Measurements from ENCODE around the gene ACSBG1.

Gene ACSBG1

GRCh38 chr15:78272776-78273175, 38.4 kb upstream of the ACSBG1 start:
- ChIA-PET CTCF (no interaction called here), POLR2A (ENCODE audit: low non-redundant PET) (no interaction called here)
- H3K27ac ChIP-seq: no peak overlapping the region
- no peak for DNase-seq (ENCODE audit: low spot score)
- no peak for TF ChIP-seq CTCF (conservative IDR thresholded peaks at IDR 0.05; ENCODE audit: low read depth)

- ChIA-PET POLR2A (ENCODE audit: low non-redundant PET) (no interaction called here), CTCF (interaction anchor here (1.4 kb wide), 1 partner anchor 164 kb away, joined by 6 read pairs; no protein-coding TSS in a partner anchor)
- DNase-seq (ENCODE audit: low spot score): no peak
- TF ChIP-seq CTCF (conservative IDR thresholded peaks at IDR 0.05; ENCODE audit: low read depth): no peak
- no peak overlapping the region for H3K27ac ChIP-seq
Measured at GRCh38 chr15:78272316-78272715, 38.0 kb upstream of the ACSBG1 start.

GRCh38 chr15:78266806-78267205, 32.4 kb upstream of the ACSBG1 start:
- ChIA-PET POLR2A (ENCODE audit: low non-redundant PET) (no interaction called here), CTCF (interaction anchor here (0.6 kb wide), 1 partner anchor 11 kb away, joined by 3 read pairs; no protein-coding TSS in a partner anchor)
- DNase-seq (ENCODE audit: low spot score): no peak
- TF ChIP-seq CTCF (conservative IDR thresholded peaks at IDR 0.05; ENCODE audit: low read depth): no peak
- no peak overlapping the region for H3K27ac ChIP-seq

GRCh38 chr15:78266229-78266628, 31.9 kb upstream of the ACSBG1 start:
- POLR2A ChIA-PET (ENCODE audit: low non-redundant PET): no interaction called here
- CTCF ChIA-PET: interaction anchor here (0.6 to 1.0 kb wide), 4 partner anchors 11 to 239 kb away, joined by 3 to 5 read pairs (median 3); no protein-coding TSS in a partner anchor
- H3K27ac ChIP-seq: no peak overlapping the region
- no peak for TF ChIP-seq CTCF (conservative IDR thresholded peaks at IDR 0.05; ENCODE audit: low read depth)
- peak; percentile 9 for DNase-seq (ENCODE audit: low spot score)

- ChIA-PET CTCF (interaction anchor here (0.6 to 1.0 kb wide), 3 partner anchors 14 to 240 kb away, joined by 3 to 5 read pairs (median 3); no protein-coding TSS in a partner anchor), POLR2A (ENCODE audit: low non-redundant PET) (no interaction called here)
- H3K27ac ChIP-seq: no peak overlapping the region
- no peak for TF ChIP-seq CTCF (conservative IDR thresholded peaks at IDR 0.05; ENCODE audit: low read depth)
- peak; percentile 57 for DNase-seq (ENCODE audit: low spot score)
Measured at GRCh38 chr15:78265752-78266224, 31.4 kb upstream of the ACSBG1 start.

GRCh38 chr15:78265137-78265460, 30.7 kb upstream of the ACSBG1 start:
- TF ChIP-seq CTCF (conservative IDR thresholded peaks at IDR 0.05; ENCODE audit: low read depth): no peak
- H3K27ac ChIP-seq: no peak overlapping the region
- CTCF ChIA-PET: interaction anchor here (1.0 kb wide), 1 partner anchor 174 kb away, joined by 3 read pairs; no protein-coding TSS in a partner anchor
- POLR2A ChIA-PET (ENCODE audit: low non-redundant PET): no interaction called here
- no peak for DNase-seq (ENCODE audit: low spot score)

Data from RWPE1 (cell line).